T-helper 9 cell (primary cell): ENCODE measurements around the gene NXPH4.

Experiments used
- DNase-seq: peaks from one replicate; pipeline ENCODE4 v3.0.0-alpha.2; 2020

Gene NXPH4

GRCh38 chr12:57233357-57234232 lies 17.0 kb downstream of the NXPH4 start:
- DNase-seq = no peak

GRCh38 chr12:57234233-57234570 lies 17.6 kb downstream of the NXPH4 start:
- DNase-seq = no peak

GRCh38 chr12:57234571-57235016 lies 18.0 kb downstream of the NXPH4 start:
- no peak for DNase-seq

GRCh38 chr12:57235017-57235727 lies 18.6 kb downstream of the NXPH4 start:
- no peak for DNase-seq

- no peak for DNase-seq
Measured at GRCh38 chr12:57235728-57236131, 19.1 kb downstream of the NXPH4 start.

- DNase-seq = no peak
Measured at GRCh38 chr12:57236201-57236924, 19.8 kb downstream of the NXPH4 start.

GRCh38 chr12:57236925-57237595 lies 20.5 kb downstream of the NXPH4 start:
- DNase-seq = no peak

- no peak for DNase-seq
Measured at GRCh38 chr12:57237596-57237931, 21.0 kb downstream of the NXPH4 start.

- peak; percentile 29 for DNase-seq
Measured at GRCh38 chr12:57237932-57238853, 21.6 kb downstream of the NXPH4 start.

GRCh38 chr12:57238854-57239554 lies 22.4 kb downstream of the NXPH4 start:
- peak; percentile 88 for DNase-seq

- no peak for DNase-seq
Measured at GRCh38 chr12:57239587-57240065, 23.0 kb downstream of the NXPH4 start.

GRCh38 chr12:57240066-57240921 lies 23.7 kb downstream of the NXPH4 start:
- peak; percentile 58 for DNase-seq

- no peak for DNase-seq
Measured at GRCh38 chr12:57240926-57241401, 24.4 kb downstream of the NXPH4 start.

GRCh38 chr12:57241402-57242310 lies 25.1 kb downstream of the NXPH4 start:
- DNase-seq = no peak

GRCh38 chr12:57242329-57242690 lies 25.7 kb downstream of the NXPH4 start:
- no peak for DNase-seq

- DNase-seq = peak; percentile 61
Measured at GRCh38 chr12:57242691-57243454, 26.3 kb downstream of the NXPH4 start.

GRCh38 chr12:57243521-57244311 lies 27.1 kb downstream of the NXPH4 start:
- peak; percentile 83 for DNase-seq
